HepG2 (cell line): ENCODE results near the gene SNX9. TPM values are rescaled to one million over a fixed set of nuclear protein-coding genes. Genes with fewer than 3 reads are reported as not detected.

Source experiments
- ATAC-seq: fragments of 200-7000 bp; cut with Tn5 transposase; 3 replicates; pipeline ENCODE4 v1.9.1; 2020; ENCODE audit warnings: mild to moderate bottlenecking, moderate library complexity
- BruUV-seq: library from RNA; stranded (reverse); fragments of 400-500 nt; replicated peaks from 2 replicates; lab custom pipeline; 2021; lab: Mats Ljungman, UMichigan
- CTCF ChIA-PET: fragments of 300-600 bp; formaldehyde crosslinking; extraction: SDS; loops from one replicate; lab custom pipeline; 2021; ENCODE audit warnings: low total read pairs, inconsistent platforms, low intra/inter-chr PET ratio; lab: Yijun Ruan, JAX
- POLR2A ChIA-PET: fragments of 350-600 bp; sonication (Branson Sonifier 250); formaldehyde crosslinking; loops from one replicate; lab custom pipeline; 2020; ENCODE audit warnings: antibody characterized with exemption, inconsistent platforms; lab: Yijun Ruan, JAX
- DNase-seq: peaks from one replicate; pipeline ENCODE4 v3.0.0-alpha.2; 2015; ENCODE audit warnings: low spot score
- FAIRE-seq: peaks from 3 replicates; lab custom pipeline; 2011; peaks lifted over from hg19 to GRCh38; lab: Jason Lieb, UNC
- H2AFZ ChIP-seq: one replicate; pipeline ENCODE4 v1.6.1; 2011; ENCODE audit warnings: low read length, inconsistent platforms
- H3K27ac ChIP-seq: fragments of 300-600 bp; 3 replicates; pipeline ENCODE4 v1.8.0; 2011; ENCODE audit warnings: mixed run types, mild to moderate bottlenecking, mixed read lengths, low read length, inconsistent platforms; ENCODE audit not compliant: insufficient read depth; ENCODE audit errors: extremely low read length
- H3K27me3 ChIP-seq, 2 experiments: fragments of 200-600 bp in 1 of 2; 2 replicates in 1 of 2; 3 replicates in 1 of 2; pipeline versions ENCODE4 v1.6.0 to v1.8.0; 2011; ENCODE audit warnings: low read length in 2 of 2, mild to moderate bottlenecking in 2 of 2, moderate library complexity in 2 of 2, inconsistent platforms in 1 of 2; ENCODE audit not compliant: insufficient read depth in 2 of 2, control insufficient read depth in 1 of 2
- H3K36me3 ChIP-seq, 2 experiments: fragments of 200-600 bp in 1 of 2; replicated peaks in 1 of 2; 2 replicates in 1 of 2; 3 replicates in 1 of 2; pipeline versions ENCODE4 v1.5.1 to v1.8.0; 2011; ENCODE audit warnings: low read length in 2 of 2, inconsistent platforms in 1 of 2; ENCODE audit not compliant: insufficient read depth in 2 of 2, control insufficient read depth in 1 of 2
- H3K4me1 ChIP-seq: 2 replicates; pipeline ENCODE4 v1.5.1; 2012; ENCODE audit warnings: low read length, inconsistent platforms; ENCODE audit not compliant: insufficient read depth
- H3K4me2 ChIP-seq: 2 replicates; pipeline ENCODE4 v1.6.0; 2011; ENCODE audit warnings: low read depth, low read length, inconsistent platforms
- H3K4me3 ChIP-seq, 3 experiments: fragments of 200-600 bp in 1 of 3; sonication (generic), shearing (Covaris generic) in 1 of 3; replicated peaks in 1 of 3; 2 replicates each; pipeline ENCODE4 v1.5.1; 2011 to 2016; ENCODE audit warnings: low read length in 3 of 3, inconsistent platforms in 2 of 3, low read depth in 2 of 3, mild to moderate bottlenecking in 2 of 3, control low read depth in 1 of 3, mixed read lengths in 1 of 3; ENCODE audit not compliant: insufficient read depth in 1 of 3
- H3K79me2 ChIP-seq: one replicate; pipeline ENCODE4 v1.6.1; 2011; ENCODE audit warnings: low read length, inconsistent platforms; ENCODE audit not compliant: insufficient read depth
- H3K9ac ChIP-seq: 2 replicates; pipeline ENCODE4 v1.6.0; 2011; ENCODE audit warnings: mild to moderate bottlenecking, low read depth, low read length, inconsistent platforms; ENCODE audit not compliant: insufficient read depth
- H3K9me3 ChIP-seq: 2 replicates; pipeline ENCODE4 v1.5.1; 2012; ENCODE audit warnings: mild to moderate bottlenecking, low read length
- H4K20me1 ChIP-seq: 2 replicates; pipeline ENCODE4 v1.6.0; 2011; ENCODE audit warnings: inconsistent platforms, mild to moderate bottlenecking, low read length, moderate library complexity; ENCODE audit not compliant: insufficient read depth
- ASH2L ChIP-seq: fragments of 300-600, 200-600 bp; sonication (generic); IDR thresholded peaks from 2 replicates; pipeline ENCODE4 v1.7.0; 2017; ENCODE audit warnings: low read depth, mild to moderate bottlenecking, moderate library complexity, mixed read lengths, low read length; ENCODE audit not compliant: insufficient read length
- ATF7 ChIP-seq, 2 experiments: fragments of 450-650 bp in 1 of 2; sonication (generic) in 1 of 2; formaldehyde crosslinking in 1 of 2; IDR thresholded peaks; 2 replicates each; pipeline versions ENCODE4 v1.4.0 to v1.6.1; 2016 to 2020; ENCODE audit warnings: antibody characterized with exemption in 1 of 2, mild to moderate bottlenecking in 1 of 2, missing genetic modification reagents in 1 of 2
- HNF4A ChIP-seq: sonication (generic); formaldehyde crosslinking; IDR thresholded peaks from 2 replicates; pipeline ENCODE4 v1.4.0; 2020; ENCODE audit warnings: missing genetic modification reagents
- KLF13 ChIP-seq: sonication (generic); formaldehyde crosslinking; IDR thresholded peaks from 2 replicates; pipeline ENCODE4 v1.4.0; 2020; ENCODE audit warnings: mild to moderate bottlenecking, missing genetic modification reagents
- ZNF235 ChIP-seq: sonication (generic); formaldehyde crosslinking; IDR thresholded peaks from 2 replicates; pipeline ENCODE4 v1.8.1; 2023; ENCODE audit warnings: mild to moderate bottlenecking, missing genetic modification reagents, borderline replicate concordance
- WGBS: methylation state at CpG from one replicate; pipeline ENCODE4 v1.1.6; 2017; ENCODE audit warnings: low lambda C conversion rate; 5-methylcytosine and 5-hydroxymethylcytosine counted together
- in situ Hi-C: cut with HindIII; loops from 2 replicates; pipeline ENCODE4 v1.10.0; 2017; ENCODE audit warnings: low pct_unique_long_range_greater_than_20kb; ENCODE audit not compliant: extremely low pct_ligation_motif_present
- intact Hi-C: fragments of 100-400 bp; cut with micrococcal nuclease; formaldehyde crosslinking; loops from one replicate; pipeline ENCODE4 v1.10.0; 2022; ENCODE audit not compliant: unreplicated experiment
- polyA plus RNA-seq, 8 experiments: library from polyadenylated mRNA; depleted of rRNA in 3 of 8; stranded (reverse) in 7 of 8; unstranded in 1 of 8; fragments of >200 nt; fragmentation: Illumina TruSeq in 4 of 8; extraction: Trizol in 4 of 8; gene quantifications; 2 replicates each; pipeline versions ENCODE4 v1.2.1 to v1.2.3, GENCODE V29; 2011 to 2016; ENCODE audit warnings: low read depth in 4 of 8, missing spikeins in 1 of 8, mixed read lengths in 1 of 8; ENCODE audit not compliant: insufficient read depth in 1 of 8
- total RNA-seq, 5 experiments: library from RNA; depleted of rRNA; stranded (reverse); fragments of >200 nt; fragmentation: Illumina TruSeq; extraction: Trizol; gene quantifications; 2 replicates each; pipeline ENCODE4 v1.2.3, GENCODE V29; 2016; ENCODE audit warnings: low read depth in 1 of 5
- TF ChIP-seq, protein P1 (sequence below): sonication (generic); formaldehyde crosslinking; IDR thresholded peaks from 2 replicates; pipeline ENCODE4 v1.8.0; 2022; ENCODE audit warnings: mild to moderate bottlenecking, missing genetic modification reagents

The SNX9 gene
- total and polyA plus RNA-seq, 2 of the 13 experiments (the other 11 are each of a cell fraction or from before 2014, with no cell fraction given), result 21.9 to 36.0 TPM

DNA sequence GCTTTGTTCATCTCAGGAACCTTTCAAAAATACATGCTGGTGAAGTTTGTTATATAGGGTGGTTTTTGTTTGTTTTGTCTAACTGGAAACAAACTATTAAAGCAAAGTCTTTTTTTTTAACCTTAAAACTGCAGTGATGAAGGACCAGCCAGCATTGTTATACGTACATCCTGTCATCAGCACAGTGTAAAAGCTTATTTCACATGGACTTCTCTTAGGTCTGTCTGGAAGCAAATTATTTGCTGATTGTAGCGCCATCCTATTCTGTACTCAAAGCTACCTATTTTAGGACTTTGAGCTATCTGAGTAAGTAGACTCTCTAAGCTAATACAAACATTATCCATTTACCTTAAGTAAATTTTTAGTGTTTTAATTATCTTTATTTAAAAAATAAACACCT lies 61.7 kb downstream of the SNX9 start:
- no peak overlapping the region for H2AFZ ChIP-seq
- H3K4me1 ChIP-seq, result peaks cover 13% of the 10 kb centered on the region
- no peak overlapping the region for H3K9ac ChIP-seq
- no peaks in the 10 kb centered on the region for H3K27me3 ChIP-seq
- H3K9me3 ChIP-seq, result no peaks in the 10 kb centered on the region
- peak; percentile 80 for ATAC-seq
- H3K27ac ChIP-seq, result peak overlapping the region; percentile 8
- 85% methylated on average over 2 of the region's 2 CpGs for WGBS
- in situ Hi-C loops (no loop called here), intact Hi-C loops (no loop called here)
- no peak overlapping the region for H3K4me2 ChIP-seq
- no peak for FAIRE-seq
- no peak overlapping the region for H3K4me3 ChIP-seq
- DNase-seq, result peak; percentile 43
- TF ChIP-seq ZNF235, result no peak
- TF ChIP-seq, protein P1, sequence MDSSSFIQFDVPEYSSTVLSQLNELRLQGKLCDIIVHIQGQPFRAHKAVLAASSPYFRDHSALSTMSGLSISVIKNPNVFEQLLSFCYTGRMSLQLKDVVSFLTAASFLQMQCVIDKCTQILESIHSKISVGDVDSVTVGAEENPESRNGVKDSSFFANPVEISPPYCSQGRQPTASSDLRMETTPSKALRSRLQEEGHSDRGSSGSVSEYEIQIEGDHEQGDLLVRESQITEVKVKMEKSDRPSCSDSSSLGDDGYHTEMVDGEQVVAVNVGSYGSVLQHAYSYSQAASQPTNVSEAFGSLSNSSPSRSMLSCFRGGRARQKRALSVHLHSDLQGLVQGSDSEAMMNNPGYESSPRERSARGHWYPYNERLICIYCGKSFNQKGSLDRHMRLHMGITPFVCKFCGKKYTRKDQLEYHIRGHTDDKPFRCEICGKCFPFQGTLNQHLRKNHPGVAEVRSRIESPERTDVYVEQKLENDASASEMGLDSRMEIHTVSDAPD (CRISPR knock-in tag), result no peak
- no peak for TF ChIP-seq ATF7 (IDR thresholded peaks at IDR 0.05)
- no peak for TF ChIP-seq ATF7 (CRISPR knock-in tag; IDR thresholded peaks at IDR 0.05)
- peak; percentile 37; the same call in 1 of the 2 replicates for TF ChIP-seq HNF4A (CRISPR knock-in tag)
- TF ChIP-seq KLF13 (CRISPR knock-in tag), result no peak
- no TSS peak for BruUV-seq
- CTCF ChIA-PET, result no interaction called here
- H3K36me3 ChIP-seq, result peaks cover 9 to 68% of the 10 kb centered on the region in 2 experiments; a peak in 4 of 5 replicates
- POLR2A ChIA-PET, result no interaction called here
- H4K20me1 ChIP-seq, result no peaks in the 10 kb centered on the region; the same call in 1 of the 2 replicates
- no peaks in the 10 kb centered on the region for H3K79me2 ChIP-seq

DNA sequence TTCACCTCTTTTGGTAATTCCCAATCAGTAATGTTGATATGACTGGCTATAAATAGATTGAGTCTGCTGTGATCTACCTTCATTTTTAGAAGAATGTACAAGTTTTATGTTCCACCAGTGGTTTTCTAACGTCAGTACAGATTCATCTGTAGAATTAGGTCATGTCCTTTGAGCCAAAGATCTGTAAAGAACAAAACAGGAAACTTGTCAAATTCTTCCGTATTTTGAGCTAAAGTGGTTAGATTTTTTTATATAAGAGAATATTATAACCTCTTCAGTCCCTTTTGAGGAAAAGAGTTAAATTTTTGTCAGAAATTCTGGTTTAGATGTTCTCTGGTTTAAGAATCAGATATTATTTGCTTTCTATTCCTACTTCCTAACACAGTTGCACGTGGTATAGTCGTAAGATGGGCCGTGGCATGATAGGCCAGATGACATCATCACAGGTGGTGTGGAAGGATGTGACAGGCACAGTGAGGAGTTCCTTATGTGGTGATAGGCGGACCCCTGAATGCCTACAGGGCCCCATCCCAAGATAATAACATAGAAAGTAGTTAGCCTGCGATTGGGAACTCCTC lies 62.3 kb downstream of the SNX9 start:
- WGBS, result 98% methylated on average over 7 of the region's 7 CpGs

More for the DNA sequence above, 62.3 kb downstream of the SNX9 start:
- CTCF ChIA-PET, result no interaction called here
- Histone ChIP-seq H3K4me2 (no peak overlapping the region), H3K79me2 (no peaks in the 10 kb centered on the region), H3K4me3 (no peak overlapping the region), H4K20me1 (no peaks in the 10 kb centered on the region; the same call in 1 of the 2 replicates), H2AFZ (no peak overlapping the region), H3K9me3 (no peaks in the 10 kb centered on the region), H3K27ac (peak overlapping the region; percentile 8), H3K9ac (no peak overlapping the region), H3K27me3 (no peaks in the 10 kb centered on the region), H3K4me1 (peaks cover 13% of the 10 kb centered on the region), H3K36me3 (peaks cover 9 to 70% of the 10 kb centered on the region in 2 experiments; a peak in 4 of 5 replicates)
- POLR2A ChIA-PET, result no interaction called here
- DNase-seq (no peak), ATAC-seq (no peak), FAIRE-seq (no peak)
- intact Hi-C loops, result no loop called here
- BruUV-seq, result no TSS peak
- TF ChIP-seq ASH2L, result no peak
- peak; percentile 73 for TF ChIP-seq ATF7 (IDR thresholded peaks at IDR 0.05)
- TF ChIP-seq ATF7 (CRISPR knock-in tag; IDR thresholded peaks at IDR 0.05), result no peak
- in situ Hi-C loops, result no loop called here
